Left ventricle myocardium inferior (tissue), 1 donor: ENCODE results near the gene SLITRK5. TPM values are rescaled to one million over a fixed set of nuclear protein-coding genes. Genes with fewer than 3 reads are reported as not detected.

Experiments used
- DNase-seq: peaks from one replicate; pipeline ENCODE4 v3.0.0-alpha.2; 2020
- H3K27ac ChIP-seq: fragments of 200-600 bp; replicated peaks from 2 replicates; pipeline ENCODE4 v1.8.0; 2021
- H3K27me3 ChIP-seq: fragments of 200-600 bp; 2 replicates; pipeline ENCODE4 v1.8.0; 2021; ENCODE audit warnings: low read depth
- H3K36me3 ChIP-seq: fragments of 200-600 bp; 2 replicates; pipeline ENCODE4 v1.8.0; 2021
- H3K4me1 ChIP-seq: fragments of 200-600 bp; 2 replicates; pipeline ENCODE4 v1.8.0; 2021
- H3K4me3 ChIP-seq: fragments of 200-600 bp; 2 replicates; pipeline ENCODE4 v1.8.0; 2021; ENCODE audit warnings: mild to moderate bottlenecking, moderate library complexity
- H3K9me3 ChIP-seq: fragments of 200-600 bp; replicated peaks from 2 replicates; pipeline ENCODE4 v1.8.0; 2021
- intact Hi-C: fragments of 100-400 bp; cut with micrococcal nuclease; formaldehyde crosslinking; loops from one replicate; pipeline ENCODE4 v1.11.0; 2022
- total RNA-seq: library from RNA; stranded (reverse); fragmentation: NEBNext Ultra II Directional; extraction: Animal tissue kit (Norgen Biotek cat#: 25700); gene quantifications from one replicate; pipeline ENCODE4 v1.2.1, GENCODE V29; 2021
- TF ChIP-seq, protein P1 (sequence below): fragments of 200-600 bp; IDR thresholded peaks from 2 replicates; pipeline ENCODE4 v1.8.0; 2021; ENCODE audit warnings: antibody characterized with exemption, mild to moderate bottlenecking, borderline replicate concordance
- donor health status: DM: no; HTN: yes; CAD: no; lungs with severe emphysema.

The SLITRK5 gene
- total RNA-seq, 1 donor from 2014 or later = 0.03 TPM

- Histone ChIP-seq H3K36me3 (no peaks in the 10 kb centered on the region), H3K27me3 (no peaks in the 10 kb centered on the region)
- TF ChIP-seq, protein P1, sequence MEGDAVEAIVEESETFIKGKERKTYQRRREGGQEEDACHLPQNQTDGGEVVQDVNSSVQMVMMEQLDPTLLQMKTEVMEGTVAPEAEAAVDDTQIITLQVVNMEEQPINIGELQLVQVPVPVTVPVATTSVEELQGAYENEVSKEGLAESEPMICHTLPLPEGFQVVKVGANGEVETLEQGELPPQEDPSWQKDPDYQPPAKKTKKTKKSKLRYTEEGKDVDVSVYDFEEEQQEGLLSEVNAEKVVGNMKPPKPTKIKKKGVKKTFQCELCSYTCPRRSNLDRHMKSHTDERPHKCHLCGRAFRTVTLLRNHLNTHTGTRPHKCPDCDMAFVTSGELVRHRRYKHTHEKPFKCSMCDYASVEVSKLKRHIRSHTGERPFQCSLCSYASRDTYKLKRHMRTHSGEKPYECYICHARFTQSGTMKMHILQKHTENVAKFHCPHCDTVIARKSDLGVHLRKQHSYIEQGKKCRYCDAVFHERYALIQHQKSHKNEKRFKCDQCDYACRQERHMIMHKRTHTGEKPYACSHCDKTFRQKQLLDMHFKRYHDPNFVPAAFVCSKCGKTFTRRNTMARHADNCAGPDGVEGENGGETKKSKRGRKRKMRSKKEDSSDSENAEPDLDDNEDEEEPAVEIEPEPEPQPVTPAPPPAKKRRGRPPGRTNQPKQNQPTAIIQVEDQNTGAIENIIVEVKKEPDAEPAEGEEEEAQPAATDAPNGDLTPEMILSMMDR = no peak
Observed at GRCh38 chr13:87684850-87685742, 13.9 kb downstream of the SLITRK5 start.

GRCh38 chr13:87696458-87696857 lies 25.3 kb downstream of the SLITRK5 start:
- no peaks in the 10 kb centered on the region for H3K27me3 ChIP-seq
- no peak overlapping the region for H3K4me3 ChIP-seq
- H3K36me3 ChIP-seq = no peaks in the 10 kb centered on the region
- DNase-seq = no peak
- TF ChIP-seq, protein P1 = no peak
- H3K9me3 ChIP-seq = no peaks in the 10 kb centered on the region
- H3K27ac ChIP-seq = no peak overlapping the region
- H3K4me1 ChIP-seq = no peaks in the 10 kb centered on the region
- intact Hi-C loops = no loop called here

More at GRCh38 chr13:87684850-87685742, 13.9 kb downstream of the SLITRK5 start:
- no peak overlapping the region for H3K27ac ChIP-seq
- no peaks in the 10 kb centered on the region for H3K9me3 ChIP-seq
- no peak for DNase-seq
- intact Hi-C loops = no loop called here
- H3K4me1 ChIP-seq = no peaks in the 10 kb centered on the region
- no peak overlapping the region for H3K4me3 ChIP-seq

- Histone ChIP-seq H3K27me3 (no peaks in the 10 kb centered on the region), H3K27ac (no peak overlapping the region), H3K4me1 (no peaks in the 10 kb centered on the region), H3K36me3 (no peaks in the 10 kb centered on the region), H3K9me3 (no peaks in the 10 kb centered on the region), H3K4me3 (no peak overlapping the region)
- no peak for DNase-seq
- TF ChIP-seq, protein P1 = no peak
- intact Hi-C loops = no loop called here
Observed at GRCh38 chr13:87698268-87698667, 27.1 kb downstream of the SLITRK5 start.

- no peak overlapping the region for H3K27ac ChIP-seq
- no peak overlapping the region for H3K4me3 ChIP-seq
- no peaks in the 10 kb centered on the region for H3K9me3 ChIP-seq
- H3K27me3 ChIP-seq = no peaks in the 10 kb centered on the region
- no peaks in the 10 kb centered on the region for H3K4me1 ChIP-seq
- TF ChIP-seq, protein P1 = no peak
- DNase-seq = no peak
- intact Hi-C loops = no loop called here
- H3K36me3 ChIP-seq = no peaks in the 10 kb centered on the region
Observed at GRCh38 chr13:87709947-87710346, 38.8 kb downstream of the SLITRK5 start.

GRCh38 chr13:87712012-87712411 lies 40.8 kb downstream of the SLITRK5 start:
- no peaks in the 10 kb centered on the region for H3K36me3 ChIP-seq
- no peak for DNase-seq
- H3K27me3 ChIP-seq = no peaks in the 10 kb centered on the region
- no peaks in the 10 kb centered on the region for H3K4me1 ChIP-seq
- no peaks in the 10 kb centered on the region for H3K9me3 ChIP-seq
- TF ChIP-seq, protein P1 = no peak
- H3K4me3 ChIP-seq = no peak overlapping the region
- H3K27ac ChIP-seq = no peak overlapping the region
- intact Hi-C loops = no loop called here
